B cell (primary cell): Measurements from ENCODE around the gene TPP1. TPM values are rescaled to one million over a fixed set of nuclear protein-coding genes. Genes with fewer than 3 reads are reported as not detected.

ENCODE experiments used
- ATAC-seq: fragments of 200-7000 bp; cut with Tn5 transposase; one replicate; pipeline ENCODE4 v1.10.0; 2021; ENCODE audit warnings: low read depth, mild to moderate bottlenecking, moderate number of reproducible peaks, moderate library complexity
- CTCF ChIA-PET: fragments of 350-600 bp; sonication (Branson Sonifier 250); formaldehyde crosslinking; loops from one replicate; lab custom pipeline; 2021; ENCODE audit warnings: antibody characterized with exemption, inconsistent platforms; lab: Charles Lee
- POLR2A ChIA-PET: fragments of 350-600 bp; sonication (Branson Sonifier 250); formaldehyde crosslinking; loops from one replicate; lab custom pipeline; 2021; ENCODE audit warnings: antibody characterized with exemption; lab: Charles Lee
- DNase-seq: peaks from one replicate; pipeline ENCODE4 v3.0.0; 2013
- H2AFZ ChIP-seq: 2 replicates; pipeline ENCODE4 v1.6.1; 2012; ENCODE audit warnings: mild to moderate bottlenecking, low read depth, low read length; ENCODE audit not compliant: insufficient read depth, poor library complexity, severe bottlenecking
- H3K27ac ChIP-seq, 2 donors: 1 replicate in 1 of 2; 2 replicates in 1 of 2; pipeline ENCODE4 v1.5.1; 2012 to 2013; ENCODE audit warnings: low read length in 2 of 2, mild to moderate bottlenecking in 2 of 2, moderate library complexity in 1 of 2
- H3K27me3 ChIP-seq, 4 experiments: fragments of 200-600 bp in 1 of 4; sonication (generic) in 1 of 4; replicated peaks in 1 of 4; 1 replicate in 2 of 4; 2 replicates in 2 of 4; pipeline versions ENCODE4 v1.6.1 to v1.7.0; 2013 to 2016; ENCODE audit warnings: low read length in 3 of 4, mild to moderate bottlenecking in 2 of 4, mixed read lengths in 1 of 4, moderate library complexity in 1 of 4; ENCODE audit not compliant: insufficient read depth in 4 of 4, control insufficient read depth in 3 of 4; ENCODE audit errors: control extremely low read depth in 1 of 4
- H3K36me3 ChIP-seq, 2 experiments: replicated peaks in 1 of 2; 1 replicate in 1 of 2; 2 replicates in 1 of 2; pipeline versions ENCODE4 v1.6.1 to v1.7.1; 2013; ENCODE audit warnings: low read length in 1 of 2; ENCODE audit not compliant: insufficient read depth in 2 of 2, control insufficient read depth in 1 of 2; ENCODE audit errors: control extremely low read depth in 1 of 2, extremely low read depth in 1 of 2
- H3K4me1 ChIP-seq, 2 donors: fragments of 200-600 bp in 1 of 2; sonication (generic) in 1 of 2; 1 replicate in 1 of 2; 2 replicates in 1 of 2; pipeline versions ENCODE4 v1.5.1 to v1.6.1; 2013 to 2017; ENCODE audit warnings: low read length in 2 of 2; ENCODE audit not compliant: control insufficient read depth in 2 of 2, insufficient read depth in 2 of 2
- H3K4me2 ChIP-seq: replicated peaks from 2 replicates; pipeline ENCODE3; 2012; ENCODE audit warnings: mild to moderate bottlenecking, low read depth, low read length; ENCODE audit not compliant: poor library complexity, severe bottlenecking
- H3K4me3 ChIP-seq, 5 experiments: fragments of 200-600 bp in 1 of 5; sonication (generic) in 1 of 5; 1 replicate in 3 of 5; 2 replicates in 2 of 5; pipeline versions ENCODE4 v1.5.1 to v1.7.0; 2011 to 2016; ENCODE audit warnings: low read length in 4 of 5, mild to moderate bottlenecking in 4 of 5, low read depth in 2 of 5, control low read depth in 1 of 5, moderate library complexity in 1 of 5; ENCODE audit not compliant: insufficient read depth in 1 of 5; ENCODE audit errors: control extremely low read depth in 1 of 5, extremely low read depth in 1 of 5
- H3K79me2 ChIP-seq: fragments of 200-600 bp; sonication (generic); one replicate; pipeline ENCODE4 v1.6.0; 2016; ENCODE audit warnings: low read length; ENCODE audit not compliant: control insufficient read depth, insufficient read depth
- H3K9ac ChIP-seq: fragments of 200-600 bp; sonication (generic); 2 replicates; pipeline ENCODE4 v1.6.1; 2017; ENCODE audit warnings: mild to moderate bottlenecking, low read length, moderate library complexity
- H3K9me3 ChIP-seq, 3 donors: one replicate each; pipeline versions ENCODE4 v1.6.1 to v1.7.1; 2013; ENCODE audit warnings: low read length in 2 of 3; ENCODE audit not compliant: control insufficient read depth in 2 of 3, insufficient read depth in 1 of 3; ENCODE audit errors: control extremely low read depth in 1 of 3
- H4K20me1 ChIP-seq: 2 replicates; pipeline ENCODE4 v1.6.0; 2012; ENCODE audit warnings: mild to moderate bottlenecking, low read length; ENCODE audit not compliant: insufficient read depth, control insufficient read depth, poor library complexity, severe bottlenecking
- H3K27ac Mint-ChIP-seq: one replicate; pipeline ENCODE4 v1.8.0; 2021; ENCODE audit warnings: mixed read lengths
- H3K27me3 Mint-ChIP-seq: one replicate; pipeline ENCODE4 v1.8.0; 2021; ENCODE audit warnings: mixed read lengths
- H3K4me1 Mint-ChIP-seq: one replicate; pipeline ENCODE4 v1.8.0; 2021; ENCODE audit warnings: mixed read lengths
- H3K4me3 Mint-ChIP-seq: one replicate; pipeline ENCODE4 v1.8.0; 2021; ENCODE audit warnings: mixed read lengths
- H3K9me3 Mint-ChIP-seq: one replicate; pipeline ENCODE4 v1.8.0; 2022; ENCODE audit warnings: mixed read lengths; ENCODE audit not compliant: insufficient read depth
- CTCF ChIP-seq: fragments of 200-600 bp; IDR thresholded peaks from one replicate; pipeline ENCODE4 v1.8.0; 2022; ENCODE audit warnings: antibody characterized with exemption, mild to moderate bottlenecking
- EZH2 ChIP-seq: IDR thresholded peaks from 2 replicates; pipeline ENCODE4 v1.6.1; 2012; ENCODE audit warnings: borderline replicate concordance, low read depth, mild to moderate bottlenecking, moderate library complexity, low read length; ENCODE audit not compliant: insufficient read depth, poor library complexity, severe bottlenecking
- WGBS: methylation state at CpG from one replicate; pipeline ENCODE4 v1.1.5; 2013; ENCODE audit warnings: missing lambda C conversion rate; ENCODE audit not compliant: insufficient coverage; 5-methylcytosine and 5-hydroxymethylcytosine counted together
- intact Hi-C: fragments of 100-400 bp; cut with micrococcal nuclease; formaldehyde crosslinking; loops from one replicate; pipeline ENCODE4 v1.10.0; 2022
- polyA plus RNA-seq: library from polyadenylated mRNA; depleted of rRNA; stranded (reverse); fragments of >200 nt; gene quantifications from 2 replicates; pipeline ENCODE4 v1.2.3, GENCODE V29; 2012
- total RNA-seq, 2 donors: library from RNA; stranded (reverse); fragments of 120-200 nt in 1 of 2; gene quantifications; 1 replicate in 1 of 2; 2 replicates in 1 of 2; pipeline versions ENCODE4 v1.2.3 to v1.2.4, GENCODE V29; 2013 to 2022

The TPP1 gene
- total and polyA plus RNA-seq, 2 donors (not counting 1 experiment from before 2014, with no cell fraction given), result 133 to 191 TPM

- Histone ChIP-seq H3K27me3 (no peaks in the 10 kb centered on the region), H3K4me2 (no peak overlapping the region), H3K27ac (no peak overlapping the region), H3K79me2 (no peaks in the 10 kb centered on the region), H3K4me3 (no peak overlapping the region), H4K20me1 (no peaks in the 10 kb centered on the region), H3K9me3 (no peaks in the 10 kb centered on the region), H2AFZ (no peak overlapping the region), H3K36me3 (no peaks in the 10 kb centered on the region), H3K9ac (no peak overlapping the region), H3K4me1 (peaks cover 0 to 5% of the 10 kb centered on the region in 2 donors)
- Mint-ChIP-seq H3K4me3 (no peak overlapping the region), H3K27ac (no peak overlapping the region), H3K4me1 (peaks cover 5% of the 10 kb centered on the region), H3K27me3 (no peaks in the 10 kb centered on the region), H3K9me3 (no peaks in the 10 kb centered on the region)
- no CpG with 5 or more reads among the region's 1 CpG for WGBS
- ChIA-PET POLR2A (no interaction called here), CTCF (interaction anchor here (1.4 kb wide), 1 partner anchor 52 kb away, joined by 4 read pairs; the partner anchor contains the start of gene TAF10)
- TF ChIP-seq CTCF (no peak), EZH2 (no peak)
- DNase-seq (no peak), ATAC-seq (no peak)
- intact Hi-C loops, result no loop called here
Observed at GRCh38 chr11:6664551-6664950, 45.3 kb upstream of the TPP1 start.

DNA sequence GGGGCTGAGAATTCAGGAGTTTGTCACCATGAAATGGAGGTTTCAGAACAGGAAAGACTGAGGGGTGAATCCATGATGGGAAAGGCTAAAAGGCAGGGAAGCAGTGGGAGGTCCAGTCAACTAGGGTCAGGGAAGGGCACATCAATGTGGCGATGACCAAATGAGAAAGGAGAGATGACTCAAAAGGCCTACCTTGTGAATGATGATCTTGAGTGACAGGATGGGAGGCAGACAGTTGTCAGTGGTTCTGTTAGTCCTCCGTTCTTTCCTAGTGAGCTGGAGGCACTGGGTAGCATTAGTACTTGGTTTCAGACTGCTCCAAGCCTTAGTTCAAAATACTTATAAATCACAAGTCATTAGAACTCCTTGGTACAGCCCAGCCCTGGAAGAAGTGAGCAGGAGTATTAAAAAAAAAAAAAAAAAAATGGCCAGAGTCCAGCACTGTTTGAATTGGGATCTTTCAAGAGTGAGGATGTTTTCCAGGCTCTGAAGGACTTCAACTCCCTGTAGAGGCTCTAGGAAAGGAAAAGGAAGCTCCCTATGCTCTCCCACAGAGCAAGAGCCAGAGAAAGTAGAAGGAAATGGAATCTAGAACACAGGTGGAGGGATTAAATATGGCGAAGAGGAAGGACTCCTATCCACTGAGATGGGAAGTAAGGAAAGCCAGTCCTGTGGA, 44.7 kb upstream of the TPP1 start:
- Histone ChIP-seq H3K36me3 (no peaks in the 10 kb centered on the region), H3K9me3 (no peaks in the 10 kb centered on the region), H2AFZ (no peak overlapping the region), H4K20me1 (no peaks in the 10 kb centered on the region), H3K4me1 (peaks cover 0 to 5% of the 10 kb centered on the region in 2 donors), H3K9ac (no peak overlapping the region), H3K27ac (no peak overlapping the region), H3K4me3 (no peak overlapping the region), H3K27me3 (no peaks in the 10 kb centered on the region), H3K79me2 (no peaks in the 10 kb centered on the region), H3K4me2 (no peak overlapping the region)
- Mint-ChIP-seq H3K4me1 (peaks cover 5% of the 10 kb centered on the region), H3K27ac (no peak overlapping the region), H3K4me3 (no peak overlapping the region), H3K9me3 (no peaks in the 10 kb centered on the region), H3K27me3 (no peaks in the 10 kb centered on the region)
- CTCF ChIA-PET, result no interaction called here
- ATAC-seq, result no peak
- WGBS, result 100% methylated on average over 1 of the region's 3 CpGs
- POLR2A ChIA-PET, result no interaction called here
- intact Hi-C loops, result no loop called here
- no peak for TF ChIP-seq EZH2
- no peak for DNase-seq
